ENCODE measurements around the gene RND2.

GRCh38 chr17:43014649-43015542 lies 10.1 kb upstream of the RND2 start:
- TF ChIP-seq CTCF (IDR thresholded peaks at IDR 0.05; ENCODE audit: borderline replicate concordance, extremely low read depth, low read length, poor library complexity, severe bottlenecking) = no peak
- no peak for TF ChIP-seq EZH2 (IDR thresholded peaks at IDR 0.05; ENCODE audit: borderline replicate concordance, low read depth, low read length, severe bottlenecking)

Measured in DND-41 (cell line).